Activated T-helper 1 cell treated with Interleukin-2 at 50 U/mL for 16 hours (primary cell): ENCODE data around the gene CACNB4.
"Not testable (repeated sequence)": the region's sequence is repeated elsewhere in the genome, so short reads cannot be mapped to it uniquely, and the experiment has no call there.

Source experiments
- DNase-seq: peaks from one replicate; pipeline ENCODE4 v3.0.0-alpha.2; 2020; ENCODE audit warnings: low read depth

CACNB4 gene

GRCh38 chr2:152050915-152051314 lies 47.9 kb downstream of the CACNB4 start:
- DNase-seq: no peak

- no peak for DNase-seq
Measured at GRCh38 chr2:152050341-152050740, 48.5 kb downstream of the CACNB4 start.

GRCh38 chr2:152049541-152049940 lies 49.3 kb downstream of the CACNB4 start:
- no peak for DNase-seq

GRCh38 chr2:152047824-152048471 lies 50.9 kb downstream of the CACNB4 start:
- DNase-seq: no peak

- no peak for DNase-seq
Measured at GRCh38 chr2:152046940-152047339, 51.9 kb downstream of the CACNB4 start.

- no peak for DNase-seq
Measured at GRCh38 chr2:152042636-152043615, 55.9 kb downstream of the CACNB4 start.

GRCh38 chr2:152038441-152038958 lies 60.3 kb downstream of the CACNB4 start:
- DNase-seq: no peak

GRCh38 chr2:152037743-152038435 lies 61.0 kb downstream of the CACNB4 start:
- DNase-seq: no peak

- peak; percentile 5 for DNase-seq
Measured at GRCh38 chr2:152036611-152037469, 62.0 kb downstream of the CACNB4 start.

GRCh38 chr2:152034257-152034801 lies 64.5 kb downstream of the CACNB4 start:
- DNase-seq: no peak

- DNase-seq: no peak
Measured at GRCh38 chr2:152033011-152033925, 65.6 kb downstream of the CACNB4 start.

- no peak for DNase-seq
Measured at GRCh38 chr2:152031747-152032306, 67.0 kb downstream of the CACNB4 start.

GRCh38 chr2:152030596-152031328 lies 68.1 kb downstream of the CACNB4 start:
- not testable (repeated sequence) for DNase-seq

- no peak for DNase-seq
Measured at GRCh38 chr2:152028182-152028862, 70.5 kb downstream of the CACNB4 start.

GRCh38 chr2:152025678-152026287 lies 73.1 kb downstream of the CACNB4 start:
- DNase-seq: peak; percentile 55

- no peak for DNase-seq
Measured at GRCh38 chr2:152024477-152024876, 74.4 kb downstream of the CACNB4 start.

- no peak for DNase-seq
Measured at GRCh38 chr2:152022090-152022489, 76.8 kb downstream of the CACNB4 start.

GRCh38 chr2:152021001-152021400 lies 77.8 kb downstream of the CACNB4 start:
- not testable (repeated sequence) for DNase-seq
